ENCODE results near the gene ANOS1. TPM values are rescaled to one million over a fixed set of nuclear protein-coding genes. Genes with fewer than 3 reads are reported as not detected.

Gene ANOS1
- total and polyA plus RNA-seq, 2 of the 8 experiments (the other 6 are each of a cell fraction or from before 2014, with no cell fraction given): 34.4 to 59.0 TPM

DNA sequence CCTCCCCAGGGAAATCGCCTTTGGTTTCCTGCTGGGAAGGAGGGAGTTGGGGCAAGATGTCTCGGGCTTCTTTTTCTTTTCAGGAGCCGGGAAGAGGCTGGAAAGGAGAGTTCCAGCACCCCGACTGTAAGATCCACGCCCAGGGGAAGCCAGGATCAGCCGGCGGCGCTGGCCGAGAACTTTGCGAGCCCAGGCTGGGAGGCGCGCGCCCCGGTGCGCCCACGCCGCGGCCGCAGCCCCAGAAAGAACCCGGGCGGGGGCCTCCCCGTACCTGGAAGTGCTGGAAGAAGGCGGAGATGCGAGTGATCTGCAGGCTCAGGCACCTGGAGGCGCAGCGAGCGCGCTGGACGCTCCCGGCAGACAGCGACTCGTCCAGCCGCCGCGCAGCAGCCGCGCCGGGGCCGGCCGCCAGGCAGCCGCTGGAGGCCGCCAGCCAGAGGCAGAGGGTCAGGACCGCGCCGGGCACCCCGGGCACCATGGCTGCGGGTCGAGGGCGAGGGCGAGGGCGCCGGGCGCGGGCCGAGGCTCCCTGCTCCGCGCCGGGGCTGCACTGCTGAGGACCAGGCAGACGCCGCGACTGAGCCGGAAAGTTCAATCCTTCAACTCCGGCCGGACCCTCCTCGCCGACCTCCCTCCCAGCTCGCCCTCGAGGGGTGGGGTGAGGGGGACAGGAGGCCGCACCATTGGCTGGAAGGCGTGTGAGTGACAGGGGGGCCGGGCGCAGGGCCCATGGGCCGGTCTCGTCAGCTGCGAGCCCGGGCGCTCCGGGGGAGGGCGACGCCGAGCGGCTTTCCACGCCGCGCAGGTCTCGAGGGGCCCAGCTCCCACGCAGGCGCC, at the start of gene ANOS1 (continued):
- peak; percentile 47 for TF ChIP-seq KDM4A (IDR thresholded peaks at IDR 0.05; ENCODE audit: low read depth, low read length, severe bottlenecking)
- TF ChIP-seq PHF8 (conservative IDR thresholded peaks at IDR 0.05; ENCODE audit: low read depth, low read length): peak; percentile 45; the same call in 1 of the 2 replicates
- TF ChIP-seq, protein P1, sequence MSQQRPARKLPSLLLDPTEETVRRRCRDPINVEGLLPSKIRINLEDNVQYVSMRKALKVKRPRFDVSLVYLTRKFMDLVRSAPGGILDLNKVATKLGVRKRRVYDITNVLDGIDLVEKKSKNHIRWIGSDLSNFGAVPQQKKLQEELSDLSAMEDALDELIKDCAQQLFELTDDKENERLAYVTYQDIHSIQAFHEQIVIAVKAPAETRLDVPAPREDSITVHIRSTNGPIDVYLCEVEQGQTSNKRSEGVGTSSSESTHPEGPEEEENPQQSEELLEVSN (IDR thresholded peaks at IDR 0.05): no peak
- TF ChIP-seq CTBP2 (IDR thresholded peaks at IDR 0.05; ENCODE audit: borderline replicate concordance, insufficient read depth, insufficient read length, low read length): no peak
- TF ChIP-seq NRF1 (IDR thresholded peaks at IDR 0.05; ENCODE audit: low read depth, low read length): no peak
- TF ChIP-seq YY1 (IDR thresholded peaks at IDR 0.05; ENCODE audit: low read depth, low read length): no peak
- peak; percentile 54; the same call in 1 of the 2 replicates for TF ChIP-seq TBP (IDR thresholded peaks at IDR 0.05; ENCODE audit: low read depth, low read length)
- no peak for TF ChIP-seq SP1 (IDR thresholded peaks at IDR 0.05; ENCODE audit: low read depth, low read length)
- TF ChIP-seq SAP30 (IDR thresholded peaks at IDR 0.05; ENCODE audit: insufficient read depth, insufficient replicate concordance, low read length): no peak
- no peak for TF ChIP-seq MAFK (IDR thresholded peaks at IDR 0.05; ENCODE audit: low read depth, low read length)
- TF ChIP-seq SIX5 (IDR thresholded peaks at IDR 0.05; ENCODE audit: low read depth, low read length): no peak
- TF ChIP-seq, protein P2, sequence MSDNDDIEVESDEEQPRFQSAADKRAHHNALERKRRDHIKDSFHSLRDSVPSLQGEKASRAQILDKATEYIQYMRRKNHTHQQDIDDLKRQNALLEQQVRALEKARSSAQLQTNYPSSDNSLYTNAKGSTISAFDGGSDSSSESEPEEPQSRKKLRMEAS (IDR thresholded peaks at IDR 0.05): no peak
- TF ChIP-seq TAF7 (optimal IDR thresholded peaks at IDR 0.05; ENCODE audit: borderline replicate concordance, low read depth, low read length): peak; percentile 47
- TF ChIP-seq POU5F1 (IDR thresholded peaks at IDR 0.05; ENCODE audit: low read depth, low read length): no peak
- peak; percentile 8 for TF ChIP-seq ASH2L (IDR thresholded peaks at IDR 0.05; ENCODE audit: low read length)
- no peak for TF ChIP-seq POLR2AphosphoS5 (IDR thresholded peaks at IDR 0.05; ENCODE audit: low read depth, low read length)
- no peak for TF ChIP-seq BRCA1 (IDR thresholded peaks at IDR 0.05; ENCODE audit: low read depth, low read length)
- no peak for TF ChIP-seq EP300 (IDR thresholded peaks at IDR 0.05; ENCODE audit: borderline replicate concordance in 1 of 2, low read depth in 2 of 2, low read length in 2 of 2)
- TF ChIP-seq NANOG (IDR thresholded peaks at IDR 0.05; ENCODE audit: insufficient read depth, low read depth, low read length, poor library complexity, severe bottlenecking): no peak
